Activated CD4-positive, alpha-beta T cell treated with anti-CD3 and anti-CD28 coated beads, Interleukin-2, Interleukin-4, amounts not matched to agents 100 ng/mL and 50 ng/mL, durations not matched to agents 16 hours and 8 hours (primary cell): ENCODE results near the gene ELAVL1.
A peak's percentile ranks its signal among the peaks of the same experiment; 100 is the strongest.
"Not testable (repeated sequence)": the region's sequence is repeated elsewhere in the genome, so short reads cannot be mapped to it uniquely, and the experiment has no call there.

Source experiments
- DNase-seq: peaks from one replicate; pipeline ENCODE4 v3.0.0-alpha.2; 2020; ENCODE audit warnings: low spot score

Gene ELAVL1

GRCh38 chr19:8005534-8006256 lies at the start of gene ELAVL1:
Gene ELAVL1 (minus strand): TSS chr19:8005641. CDS start chr19:7991815, 13,826 bp downstream.
- DNase-seq = peak; percentile 90

DNA sequence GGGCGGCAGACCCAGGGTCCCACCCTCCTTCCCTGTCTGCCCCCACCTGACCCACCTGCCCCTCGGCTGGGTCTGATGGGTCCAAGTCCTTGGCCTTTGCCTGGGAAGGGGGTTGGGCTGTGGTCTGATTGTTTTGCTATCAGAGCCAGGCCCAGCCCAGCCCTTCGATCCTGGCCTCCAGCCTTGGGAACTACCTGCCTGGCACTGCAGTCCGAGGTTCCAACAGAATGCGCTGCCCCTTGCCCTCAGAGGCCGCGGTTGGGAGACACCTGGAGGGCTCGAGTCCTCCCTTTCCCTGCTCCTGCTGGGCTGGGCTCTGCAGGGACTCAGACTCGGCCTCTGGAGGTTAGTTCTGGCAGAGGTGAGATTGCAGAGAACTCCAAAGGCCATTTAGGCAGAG lies 48.7 kb upstream of the ELAVL1 start:
- no peak for DNase-seq

DNA sequence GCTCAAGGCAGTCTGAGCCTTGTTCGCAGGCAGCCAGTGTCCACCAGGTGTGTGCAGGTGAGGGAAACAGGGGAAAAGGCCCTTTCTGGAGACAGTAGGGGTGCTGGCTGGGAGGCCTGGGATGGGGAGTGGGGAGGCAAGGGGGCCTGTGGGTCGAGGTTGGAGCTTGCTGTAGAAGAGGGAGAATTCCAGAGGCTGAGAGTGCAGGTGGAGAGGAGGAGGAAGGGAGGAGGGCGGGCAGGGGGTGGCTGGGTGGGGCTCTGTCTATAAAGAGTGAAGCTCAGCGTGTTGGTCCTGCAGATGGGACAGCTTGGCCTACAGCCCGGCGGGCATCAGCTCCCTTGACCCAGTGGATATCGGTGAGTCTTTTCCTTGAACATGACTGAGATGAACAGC lies 47.0 kb upstream of the ELAVL1 start, which contains the start of gene CCL25:
CCL25 (plus strand) TSS at position 297 of the 396 bp plus-strand sequence. CDS start 290 bp downstream, outside the sequence.
- no peak for DNase-seq

GRCh38 chr19:8050274-8051096 lies 45.0 kb upstream of the ELAVL1 start:
- DNase-seq = peak; percentile 83

- DNase-seq = peak; percentile 10
Measured at GRCh38 chr19:8046569-8047165, 41.2 kb upstream of the ELAVL1 start.

DNA sequence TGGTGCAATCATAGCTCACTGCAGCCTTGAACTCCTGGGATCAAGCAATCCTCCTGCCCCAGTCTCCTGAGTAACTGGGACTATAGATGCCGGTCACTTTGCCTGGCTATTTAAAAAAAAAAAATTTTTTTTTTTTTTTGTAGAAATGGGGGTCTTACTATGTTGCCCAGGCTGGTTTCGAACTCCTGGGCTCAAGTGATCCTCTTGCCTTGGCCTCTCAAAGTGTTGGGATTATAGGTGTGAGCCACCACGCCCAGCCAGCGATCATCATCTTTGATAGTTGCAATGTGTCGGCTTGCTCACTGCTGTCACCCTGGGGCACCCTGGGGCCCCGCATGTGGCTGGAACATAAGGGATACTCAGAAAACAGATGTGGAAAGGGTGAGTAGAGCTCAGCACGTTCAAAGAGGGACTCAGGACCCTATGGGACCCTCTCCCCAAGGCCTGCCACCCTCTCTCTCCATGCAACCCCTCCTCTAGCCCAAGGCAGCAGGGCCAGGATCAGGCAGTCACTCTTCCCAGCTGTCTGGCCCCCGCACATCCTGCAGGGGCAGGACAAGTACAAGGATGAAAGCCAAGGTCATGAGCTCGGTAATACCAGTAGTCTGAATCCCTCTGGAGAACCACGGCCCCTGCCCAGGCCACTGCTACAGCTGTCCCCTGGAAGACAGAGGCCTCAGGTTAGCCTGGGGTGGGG lies 40.6 kb upstream of the ELAVL1 start:
- DNase-seq = no peak

DNA sequence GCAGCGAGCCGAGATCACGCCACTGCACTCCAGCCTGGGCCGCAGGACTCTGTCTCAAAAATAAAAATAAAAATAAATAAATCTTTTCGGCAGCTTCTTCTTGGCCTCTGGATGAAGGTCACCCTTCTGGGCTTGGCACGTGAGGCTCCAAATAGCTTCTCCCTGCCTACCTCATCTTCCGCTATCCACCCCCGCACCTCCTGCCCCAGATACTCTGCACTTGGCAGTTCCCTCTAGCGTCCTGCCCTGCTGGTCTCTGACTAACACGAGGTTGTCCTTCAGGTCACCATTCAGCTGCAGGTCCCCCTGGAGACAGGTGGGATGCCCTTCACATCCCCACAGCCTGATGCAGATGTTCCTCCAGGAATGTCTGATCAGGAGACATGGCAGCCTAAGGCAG lies 38.6 kb upstream of the ELAVL1 start:
- no peak for DNase-seq

DNA sequence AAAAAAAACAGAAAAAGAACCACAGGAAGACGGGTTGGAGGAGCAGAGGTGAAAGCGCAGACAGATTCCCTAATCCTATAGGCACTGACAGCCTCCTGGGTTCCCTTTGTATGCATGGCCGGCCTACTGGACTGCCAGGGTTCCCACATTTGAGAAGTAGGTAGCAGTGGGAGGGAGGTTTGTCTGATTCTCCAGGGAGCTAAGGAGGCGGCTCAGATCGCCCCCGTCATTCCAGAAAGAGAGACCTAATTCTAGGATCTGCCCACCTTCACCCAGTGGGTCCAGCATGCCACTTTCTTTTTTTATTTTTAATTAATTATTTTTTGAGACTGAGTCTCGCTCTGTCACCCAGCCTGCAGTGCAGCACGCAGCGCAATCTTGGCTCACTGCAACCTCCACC lies 37.5 kb upstream of the ELAVL1 start:
- no peak for DNase-seq

DNA sequence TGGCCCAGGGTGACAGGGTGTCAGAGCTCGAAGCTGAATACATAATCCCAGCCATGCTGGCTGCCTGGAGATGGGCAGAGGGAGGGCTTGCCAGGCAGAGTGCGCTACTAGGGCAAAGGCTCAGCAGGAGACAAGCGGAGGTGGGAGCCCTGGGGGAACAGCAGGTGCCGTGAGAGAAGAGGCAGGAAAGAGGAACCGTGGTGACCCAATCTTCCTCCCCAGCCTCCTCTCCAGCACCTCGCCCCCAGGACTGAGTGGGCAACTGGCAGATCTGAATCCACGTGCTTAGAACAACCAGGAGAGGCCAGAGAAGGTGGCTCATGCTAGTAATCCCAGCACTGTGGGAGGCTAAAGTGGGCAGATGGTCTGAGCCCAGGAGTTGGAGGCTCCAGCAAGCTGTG lies 36.1 kb upstream of the ELAVL1 start:
- DNase-seq = no peak

- DNase-seq = no peak
Measured at GRCh38 chr19:8039231-8039630, 33.8 kb upstream of the ELAVL1 start.

GRCh38 chr19:8038815-8039214 lies 33.4 kb upstream of the ELAVL1 start:
- no peak for DNase-seq

- DNase-seq = no peak
Measured at GRCh38 chr19:8036434-8037099, 31.1 kb upstream of the ELAVL1 start.

GRCh38 chr19:8034178-8034525 lies 28.7 kb upstream of the ELAVL1 start:
- DNase-seq = no peak

DNA sequence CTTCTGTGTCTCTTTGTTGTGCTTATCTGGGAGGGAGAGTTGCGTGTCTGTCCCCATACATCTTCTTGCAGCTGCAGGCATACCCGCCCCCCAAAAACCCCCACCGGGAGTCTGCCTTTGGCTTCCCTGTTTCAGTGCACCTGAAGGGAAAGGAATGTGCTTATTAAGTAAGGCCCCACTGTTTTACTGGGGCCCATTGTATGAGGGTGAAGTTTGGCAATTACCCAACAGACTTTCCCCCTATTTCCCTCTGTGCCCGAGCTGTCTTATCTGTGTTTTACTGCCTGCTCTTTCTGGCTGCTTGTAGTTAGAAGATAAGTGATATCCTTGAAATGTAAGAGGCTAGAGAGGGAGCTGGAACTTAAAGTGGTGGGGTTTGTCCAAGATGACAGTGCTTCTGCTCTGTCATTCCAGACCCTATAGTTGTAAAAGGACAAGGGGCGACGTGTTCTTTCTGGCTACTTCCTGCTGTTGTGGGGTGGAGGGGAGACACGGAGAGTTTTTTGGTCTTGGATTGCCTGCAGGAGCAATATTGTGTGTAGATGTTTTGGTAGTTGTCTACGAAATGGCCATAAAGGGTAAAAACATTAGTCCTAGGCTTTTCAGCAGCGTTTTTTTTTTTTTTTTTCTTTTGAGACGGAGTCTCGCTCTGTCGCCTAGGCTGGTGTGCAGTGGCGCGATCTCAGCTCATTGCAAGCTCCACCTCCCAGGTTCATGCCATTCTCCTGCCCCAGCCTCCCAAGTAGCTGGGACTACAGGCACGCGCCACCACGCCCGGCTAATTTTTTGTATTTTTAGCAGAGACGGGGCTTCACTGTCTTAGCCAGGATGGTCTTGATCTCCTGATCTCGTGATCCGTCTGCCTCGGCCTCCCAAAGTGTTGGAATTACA lies 28.1 kb upstream of the ELAVL1 start:
- not testable (repeated sequence) for DNase-seq

DNA sequence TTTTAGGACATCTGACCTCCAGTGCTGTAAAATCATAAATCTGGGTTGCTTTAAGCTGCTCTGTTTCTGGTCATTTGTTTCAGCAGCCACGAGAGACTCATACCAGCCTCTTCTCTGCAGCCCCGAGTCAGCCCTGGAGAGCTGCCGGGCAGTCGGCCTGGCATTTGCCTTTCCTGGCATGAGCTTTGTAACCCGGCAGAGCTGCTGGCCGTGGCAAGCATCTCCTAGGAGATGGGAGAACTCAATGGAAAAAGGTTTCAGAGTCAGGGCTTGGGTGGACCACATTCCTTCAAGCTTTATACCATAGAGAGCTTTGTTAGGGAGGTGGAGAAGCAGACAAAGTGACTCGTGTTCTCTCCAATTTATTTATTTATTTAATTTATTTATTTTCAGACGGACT lies 25.5 kb upstream of the ELAVL1 start:
- DNase-seq = no peak

GRCh38 chr19:8028951-8029491 lies 23.6 kb upstream of the ELAVL1 start:
- DNase-seq = no peak

- DNase-seq = no peak
Measured at GRCh38 chr19:8025316-8025715, 19.9 kb upstream of the ELAVL1 start.

- not testable (repeated sequence) for DNase-seq
Measured at GRCh38 chr19:8024256-8024655, 18.8 kb upstream of the ELAVL1 start.

- no peak for DNase-seq
Measured at GRCh38 chr19:8023371-8023770, 17.9 kb upstream of the ELAVL1 start.

DNA sequence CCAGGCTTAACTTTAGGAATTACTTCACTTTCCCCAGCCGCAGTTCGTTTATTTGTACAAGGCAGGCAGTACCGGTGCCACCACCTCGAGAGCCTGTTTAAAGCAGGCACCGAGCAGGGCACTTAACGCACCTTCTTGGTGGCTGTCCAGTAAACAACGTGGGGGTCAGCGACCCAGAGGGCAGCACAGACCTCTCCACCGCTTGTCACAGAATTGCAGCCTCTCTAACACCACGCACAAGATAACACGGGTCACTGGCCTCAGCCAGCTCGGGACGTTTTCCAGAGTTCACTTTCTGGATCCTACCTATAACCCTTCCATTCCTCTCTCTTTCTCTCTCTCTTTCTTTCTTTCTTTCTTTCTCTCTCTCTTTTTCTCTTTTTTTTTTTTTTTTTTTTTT lies 16.8 kb upstream of the ELAVL1 start:
- DNase-seq = no peak
